ENCODE measurements around the gene HGF. TPM values are rescaled to one million over a fixed set of nuclear protein-coding genes. Genes with fewer than 3 reads are reported as not detected.
A peak's percentile ranks its signal among the peaks of the same experiment; 100 is the strongest.

HGF gene
- total RNA-seq, 3 donors from 2014 or later, result 1.4 to 4.6 (median 3.2) TPM

GRCh38 chr7:81803267-81803666, 33.4 kb upstream of the HGF start:
- Histone ChIP-seq H3K36me3 (ENCODE audit: low read depth) (no peaks in the 10 kb centered on the region), H3K4me3 (no peak overlapping the region), H3K9me3 (no peaks in the 10 kb centered on the region), H3K4me1 (ENCODE audit: low read depth) (no peaks in the 10 kb centered on the region)
- intact Hi-C loops (cut with DNase I, micrococcal nuclease), result no loop called here
- no peak for ATAC-seq
- no peak for DNase-seq
- no peak for TF ChIP-seq CTCF (IDR thresholded peaks at IDR 0.05)

GRCh38 chr7:81802251-81802650, 32.4 kb upstream of the HGF start:
- Histone ChIP-seq H3K4me3 (no peak overlapping the region), H3K4me1 (ENCODE audit: low read depth) (no peaks in the 10 kb centered on the region), H3K9me3 (no peaks in the 10 kb centered on the region), H3K36me3 (ENCODE audit: low read depth) (no peaks in the 10 kb centered on the region)
- ATAC-seq, result no peak
- no peak for TF ChIP-seq CTCF (IDR thresholded peaks at IDR 0.05)
- DNase-seq, result no peak
- intact Hi-C loops (cut with DNase I, micrococcal nuclease), result no loop called here

GRCh38 chr7:81801532-81801931, 31.7 kb upstream of the HGF start:
- intact Hi-C loops (cut with DNase I, micrococcal nuclease), result no loop called here
- ATAC-seq (no peak), DNase-seq (no peak)
- TF ChIP-seq CTCF (IDR thresholded peaks at IDR 0.05), result no peak
- no peak overlapping the region for H3K4me3 ChIP-seq
- H3K36me3 ChIP-seq (ENCODE audit: low read depth), result no peaks in the 10 kb centered on the region
- no peaks in the 10 kb centered on the region for H3K4me1 ChIP-seq (ENCODE audit: low read depth)
- H3K9me3 ChIP-seq, result no peaks in the 10 kb centered on the region

GRCh38 chr7:81791568-81792518, 22.0 kb upstream of the HGF start:
- intact Hi-C loops (cut with DNase I, micrococcal nuclease), result no loop called here
- ATAC-seq, result no peak

GRCh38 chr7:81790686-81791085, 20.8 kb upstream of the HGF start:
- H3K4me1 ChIP-seq (ENCODE audit: low read depth), result no peaks in the 10 kb centered on the region
- no peak for DNase-seq
- no peak for ATAC-seq
- intact Hi-C loops (cut with DNase I, micrococcal nuclease), result no loop called here
- TF ChIP-seq CTCF (IDR thresholded peaks at IDR 0.05), result no peak
- no peak overlapping the region for H3K4me3 ChIP-seq
- no peaks in the 10 kb centered on the region for H3K9me3 ChIP-seq
- H3K36me3 ChIP-seq (ENCODE audit: low read depth), result no peaks in the 10 kb centered on the region

More at GRCh38 chr7:81791568-81792518, 22.0 kb upstream of the HGF start:
- no peak for TF ChIP-seq CTCF (IDR thresholded peaks at IDR 0.05)
- no peaks in the 10 kb centered on the region for H3K36me3 ChIP-seq (ENCODE audit: low read depth)
- no peaks in the 10 kb centered on the region for H3K9me3 ChIP-seq
- H3K4me3 ChIP-seq, result no peak overlapping the region
- DNase-seq, result peak in 1 of 3 donors; percentile 25
- H3K4me1 ChIP-seq (ENCODE audit: low read depth), result no peaks in the 10 kb centered on the region
